HG02763 (cell line): ENCODE data around the gene IQCE.
"Not testable (repeated sequence)": the region's sequence is repeated elsewhere in the genome, so short reads cannot be mapped to it uniquely, and the experiment has no call there.

ENCODE experiments used
- ATAC-seq: cut with Tn5 transposase; IDR thresholded peaks from one replicate; pipeline ENCODE4 v1.9.1; 2021; ENCODE audit warnings: mild to moderate bottlenecking, moderate library complexity; ENCODE audit not compliant: unreplicated experiment

The IQCE gene

DNA sequence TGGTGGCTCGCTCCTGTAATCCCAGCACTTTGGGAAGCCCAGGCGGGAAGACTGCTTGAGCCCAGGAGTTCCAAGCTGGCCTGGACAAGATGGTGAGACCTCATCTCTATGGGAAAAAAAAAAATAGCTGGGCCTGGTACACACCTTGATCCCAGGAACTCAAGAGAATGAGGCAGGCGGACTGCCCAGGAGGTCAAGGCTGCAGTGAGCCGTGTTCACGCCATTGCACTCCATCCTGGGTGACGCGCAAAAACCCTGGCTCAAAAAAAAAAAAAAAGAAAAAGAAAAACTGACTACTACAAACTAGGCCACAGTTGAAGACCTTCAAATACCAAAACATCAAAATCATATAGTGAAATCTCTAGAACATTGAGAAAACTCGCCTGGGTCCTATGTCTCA is 7.4 kb upstream of the IQCE start:
- no peak for ATAC-seq

DNA sequence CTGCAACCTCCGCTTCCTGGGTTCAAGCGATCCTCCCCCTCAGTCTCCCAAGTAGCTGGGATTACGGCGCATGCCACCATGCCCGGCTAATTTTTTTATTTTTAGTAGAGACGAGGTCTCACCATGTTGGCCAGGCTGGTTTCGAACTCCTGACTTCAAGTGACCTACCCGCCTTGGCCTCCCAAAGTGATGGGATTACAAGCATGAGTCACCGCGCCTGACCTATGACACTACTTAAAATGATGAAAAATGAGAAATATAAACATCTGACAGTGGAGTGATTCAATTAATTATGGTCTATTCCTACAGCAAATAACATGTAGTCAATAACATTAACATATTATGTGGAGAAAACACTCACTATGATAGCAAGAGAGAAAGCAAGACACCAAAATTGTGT is 5.7 kb upstream of the IQCE start:
- no peak for ATAC-seq

- no peak for ATAC-seq
Observed at GRCh38 chr7:2553831-2554581, 4.8 kb upstream of the IQCE start.

- ATAC-seq: no peak
Observed at GRCh38 chr7:2554661-2555111, 4.1 kb upstream of the IQCE start.

- peak; percentile 65 for ATAC-seq
Observed at GRCh38 chr7:2555121-2556052, 3.4 kb upstream of the IQCE start, which contains the start of gene BRAT1. BRAT1 (minus strand) TSS chr7:2555524; CDS start chr7:2554431, 1,093 bp downstream.

- peak; percentile 11 for ATAC-seq
Observed at GRCh38 chr7:2559283-2559950, 638 bp downstream of the IQCE start.

DNA sequence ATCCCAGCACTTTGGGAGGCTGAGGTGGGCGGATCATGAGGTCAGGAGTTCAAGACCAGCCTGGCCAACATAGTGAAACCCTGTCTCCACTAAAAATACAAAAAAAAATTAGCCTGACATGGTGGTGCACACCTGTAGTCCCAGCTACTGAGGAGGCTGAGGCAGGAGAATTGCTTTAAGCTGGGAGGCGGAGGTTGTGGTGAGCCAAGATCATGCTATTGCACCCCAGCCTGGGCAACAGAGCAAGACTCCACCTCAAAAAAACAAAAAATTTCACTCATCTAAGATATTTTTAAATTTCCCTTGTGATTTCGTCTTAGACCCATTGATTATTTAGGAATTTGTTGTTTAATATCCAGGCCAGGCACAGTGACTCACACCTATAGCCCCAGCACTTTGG is 5.2 kb downstream of the IQCE start:
- ATAC-seq: not testable (repeated sequence)

DNA sequence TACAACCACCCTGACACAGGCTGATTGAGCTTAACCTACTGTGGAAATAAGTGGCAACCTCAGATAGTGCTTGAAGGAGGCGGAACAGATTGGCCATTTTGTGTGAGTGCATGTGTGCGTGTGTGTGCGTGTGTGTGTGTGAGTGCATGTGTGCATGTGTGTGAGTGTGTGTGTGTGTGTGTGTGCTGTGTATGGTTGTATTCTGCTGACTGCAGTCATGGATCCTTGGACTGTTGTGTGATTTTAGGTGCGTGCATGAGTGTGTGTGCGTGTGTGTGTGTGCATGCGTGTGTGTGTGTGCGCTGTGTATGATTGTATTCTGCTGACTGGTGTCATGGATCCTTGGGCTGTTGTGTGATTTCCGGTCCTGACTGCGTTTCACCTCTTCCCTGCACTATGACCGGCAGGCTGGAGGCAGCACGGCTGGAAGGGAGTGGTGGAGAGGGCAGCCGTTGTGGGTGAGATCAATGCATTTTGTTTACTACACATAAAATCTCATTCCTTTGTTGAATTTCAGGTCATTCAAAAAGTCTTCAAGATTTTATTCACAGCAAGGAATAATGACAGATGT is 6.3 kb downstream of the IQCE start:
- no peak for ATAC-seq

GRCh38 chr7:2566348-2566889 is 7.6 kb downstream of the IQCE start:
- peak; percentile 24 for ATAC-seq

DNA sequence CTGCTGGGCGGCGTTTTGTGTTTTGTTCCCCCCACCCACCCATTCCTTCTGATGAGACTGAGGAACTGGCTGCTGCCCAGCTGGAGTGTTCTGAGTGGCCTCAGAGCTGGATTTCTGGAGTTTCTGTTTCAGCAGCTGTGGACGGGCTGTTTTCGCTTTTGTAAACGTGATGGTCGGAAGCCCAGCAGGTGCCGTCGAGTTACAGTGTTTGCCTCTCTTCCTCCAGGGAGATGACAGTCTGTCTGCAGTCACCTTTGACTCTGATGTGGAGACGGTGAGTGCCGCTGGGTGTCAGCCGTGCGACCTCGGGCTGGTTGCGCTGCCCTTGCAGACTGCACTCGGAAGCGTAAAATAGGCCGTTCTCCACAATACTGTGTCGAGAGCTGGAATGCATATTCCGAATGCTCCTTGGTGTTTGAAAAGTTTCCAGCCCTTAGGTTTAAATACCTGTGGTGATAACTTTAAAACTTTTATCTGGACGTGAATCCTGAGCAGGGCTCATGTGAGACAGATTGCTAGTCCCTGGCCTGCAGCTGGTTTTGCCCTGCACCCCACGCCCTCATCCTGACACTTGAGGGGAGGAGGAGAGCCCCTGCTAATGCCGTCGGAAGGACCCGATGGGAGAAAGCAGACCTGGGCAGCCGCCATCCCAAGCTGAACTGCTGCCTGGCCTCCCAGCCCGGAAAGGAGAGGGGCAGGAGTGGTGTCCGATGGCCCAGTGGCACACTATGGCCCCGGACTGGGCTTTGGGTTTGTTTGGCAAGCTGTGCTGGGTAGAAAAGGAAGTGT is 8.3 kb downstream of the IQCE start:
- peak; percentile 81 for ATAC-seq

DNA sequence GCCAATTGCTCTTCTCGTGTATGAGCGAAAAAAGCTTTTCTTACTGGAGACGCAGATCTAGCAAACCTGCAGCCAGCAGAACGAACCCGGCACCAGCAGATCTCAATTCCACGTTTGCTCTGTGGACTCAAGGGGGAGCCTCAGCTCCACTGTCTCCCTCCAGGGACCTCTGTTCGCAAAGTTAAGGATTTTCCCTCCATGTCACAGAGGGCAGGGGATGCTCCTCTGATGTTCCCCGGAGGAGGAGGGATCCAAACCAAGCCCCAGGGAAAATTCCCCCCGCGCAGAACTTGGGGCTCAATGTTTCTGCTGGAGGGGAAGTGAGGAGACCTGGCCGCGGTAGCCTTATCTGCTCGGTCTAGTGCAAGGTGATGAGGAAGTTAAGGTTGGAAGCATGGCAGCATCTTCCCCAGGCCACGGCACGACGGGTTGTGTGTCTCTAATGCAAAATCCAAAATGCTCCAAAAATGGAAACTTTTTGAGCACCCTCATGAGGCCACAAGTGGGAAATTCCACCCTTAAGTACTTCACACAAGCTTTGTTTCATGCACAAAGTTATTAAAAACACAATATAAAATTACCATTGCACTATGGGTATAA is 9.0 kb downstream of the IQCE start:
- no peak for ATAC-seq

- ATAC-seq: no peak
Observed at GRCh38 chr7:2568521-2569223, 9.9 kb downstream of the IQCE start.

GRCh38 chr7:2569421-2569820 is 10.6 kb downstream of the IQCE start:
- no peak for ATAC-seq

- ATAC-seq: no peak
Observed at GRCh38 chr7:2570021-2570420, 11.2 kb downstream of the IQCE start.

DNA sequence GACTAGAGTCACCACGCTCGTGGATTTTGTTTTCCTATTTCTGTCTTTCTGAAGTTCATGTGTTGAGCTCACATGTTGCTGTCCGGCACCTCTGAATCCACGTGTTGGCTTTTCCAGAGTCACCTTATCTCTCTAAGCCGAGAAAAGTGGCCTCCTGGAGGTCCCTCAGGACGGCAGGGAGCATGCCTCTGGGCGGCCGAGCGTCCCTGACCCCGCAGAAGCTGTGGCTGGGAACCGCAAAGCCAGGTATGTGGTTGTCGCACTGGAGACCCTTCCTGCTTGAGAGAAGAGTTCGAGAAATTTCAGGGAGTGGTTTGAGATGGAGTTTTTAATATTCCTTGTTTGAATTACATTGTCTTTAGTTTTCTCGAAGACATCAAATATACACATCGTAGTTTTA is 12.6 kb downstream of the IQCE start:
- no peak for ATAC-seq

DNA sequence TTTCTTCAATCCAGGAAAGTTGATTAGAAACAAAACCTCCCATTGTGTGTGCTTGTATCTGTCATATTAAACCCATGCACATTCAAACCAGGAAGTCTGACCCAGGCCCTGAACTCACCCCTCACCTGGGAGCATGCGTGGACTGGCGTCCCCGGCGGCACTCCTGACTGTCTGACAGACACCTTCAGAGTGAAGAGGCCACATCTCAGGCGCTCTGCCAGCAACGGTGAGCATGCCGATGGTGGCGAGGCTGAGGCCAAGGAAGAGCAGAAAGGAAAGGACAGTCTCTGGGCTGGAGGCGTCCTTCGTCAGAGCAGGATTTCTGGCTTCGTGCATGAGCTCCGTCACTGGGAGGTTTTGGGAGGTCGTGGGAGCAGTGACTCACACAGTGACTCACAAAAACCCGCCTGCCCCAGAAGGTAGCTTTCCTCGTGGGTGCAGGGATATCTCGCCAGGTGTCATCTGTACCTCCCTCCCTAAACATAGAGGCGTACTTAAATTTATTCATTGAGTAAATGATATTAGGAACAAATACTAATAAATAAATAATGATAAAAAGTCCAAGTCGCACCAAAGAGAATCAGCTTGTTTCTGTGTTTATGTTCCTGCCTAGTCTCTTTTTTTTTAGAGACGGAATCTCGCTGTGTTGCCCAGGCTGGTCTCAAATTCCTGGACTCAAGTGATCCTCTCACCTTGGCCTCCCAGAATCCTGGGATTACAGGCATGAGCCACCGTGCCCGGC is 13.5 kb downstream of the IQCE start:
- ATAC-seq: no peak

GRCh38 chr7:2573761-2574160 is 15.0 kb downstream of the IQCE start:
- no peak for ATAC-seq

- ATAC-seq: no peak
Observed at GRCh38 chr7:2575046-2575732, 16.4 kb downstream of the IQCE start.
